ENCODE results near the gene TEKT1. TPM values are rescaled to one million over a fixed set of nuclear protein-coding genes. Genes with fewer than 3 reads are reported as not detected.
A peak's percentile ranks its signal among the peaks of the same experiment; 100 is the strongest.
"Not testable (repeated sequence)": the region's sequence is repeated elsewhere in the genome, so short reads cannot be mapped to it uniquely, and the experiment has no call there.

The TEKT1 gene
- 0.27 TPM for total RNA-seq

- peak; percentile 48 to 90 (median 87) for DNase-seq (ENCODE audit: low read depth in 2 of 3, low spot score in 2 of 3)
Measured at GRCh38 chr17:6831661-6832263, at the start of gene TEKT1. TSS of gene TEKT1 (minus strand) at chr17:6831729. CDS start at chr17:6830376, 1,353 bp downstream.

DNA sequence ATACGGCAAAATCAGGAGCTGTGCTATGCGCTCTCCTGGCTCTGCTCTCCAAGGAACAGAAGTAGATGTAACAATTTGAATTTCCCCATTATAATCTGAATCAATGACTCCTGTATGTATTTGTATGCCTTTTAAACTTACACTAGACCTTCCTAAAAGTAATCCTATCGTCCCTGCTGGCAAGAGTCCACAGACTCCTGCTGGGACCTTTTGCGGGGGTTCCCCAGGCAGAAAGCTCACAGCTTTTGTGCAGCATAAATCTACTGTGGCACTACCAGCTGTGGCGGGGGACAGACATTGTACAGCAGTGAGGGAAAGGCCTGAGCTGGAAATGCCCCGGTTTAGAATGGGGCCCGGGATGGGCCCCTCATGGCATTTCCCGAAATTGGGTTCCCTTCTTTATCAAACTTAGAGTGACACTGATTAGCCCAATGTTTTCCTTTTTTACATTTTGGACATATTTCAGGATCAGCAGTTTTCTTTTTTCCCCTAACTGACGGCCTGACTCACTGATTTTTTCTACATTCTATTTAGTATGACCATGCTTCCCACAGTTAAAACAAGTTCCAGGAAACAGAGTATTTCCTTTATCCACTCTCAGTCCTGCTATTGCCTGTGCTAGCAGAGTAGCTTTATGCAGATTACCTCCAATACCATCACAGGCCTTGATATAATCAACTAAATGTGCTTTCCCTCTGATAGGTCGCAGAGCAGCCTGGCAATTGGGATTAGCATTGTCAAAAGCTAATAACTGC, 47.9 kb upstream of the TEKT1 start:
- peak in 1 of 3 donors; percentile 12 for DNase-seq (ENCODE audit: low read depth in 2 of 3, low spot score in 2 of 3)

- DNase-seq (ENCODE audit: low read depth in 2 of 3, low spot score in 2 of 3) = not testable (repeated sequence)
Measured at GRCh38 chr17:6875276-6875675, 43.7 kb upstream of the TEKT1 start.

DNA sequence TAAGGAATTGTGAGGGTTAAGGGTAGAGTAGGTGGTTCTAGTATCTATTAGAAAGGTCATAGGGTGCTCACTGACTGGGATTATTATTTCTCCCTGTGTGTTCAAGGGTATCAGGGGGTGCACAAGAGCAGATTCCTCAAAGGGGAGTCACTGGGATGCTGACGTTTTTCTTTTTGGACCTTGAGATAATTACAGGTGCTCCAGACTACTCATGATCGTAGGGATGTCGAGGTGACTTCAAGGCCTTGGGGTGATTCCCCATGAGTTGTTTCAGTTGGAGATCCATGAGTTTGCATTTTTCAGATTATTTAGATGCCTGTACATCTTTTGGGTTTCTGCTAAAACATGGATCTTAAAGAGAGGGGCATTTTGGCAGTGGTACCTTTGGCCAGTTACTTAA, 41.4 kb upstream of the TEKT1 start:
- DNase-seq (ENCODE audit: low read depth in 2 of 3, low spot score in 2 of 3) = no peak

- no peak for DNase-seq (ENCODE audit: low read depth in 2 of 3, low spot score in 2 of 3)
Measured at GRCh38 chr17:6870841-6871240, 39.3 kb upstream of the TEKT1 start.

DNA sequence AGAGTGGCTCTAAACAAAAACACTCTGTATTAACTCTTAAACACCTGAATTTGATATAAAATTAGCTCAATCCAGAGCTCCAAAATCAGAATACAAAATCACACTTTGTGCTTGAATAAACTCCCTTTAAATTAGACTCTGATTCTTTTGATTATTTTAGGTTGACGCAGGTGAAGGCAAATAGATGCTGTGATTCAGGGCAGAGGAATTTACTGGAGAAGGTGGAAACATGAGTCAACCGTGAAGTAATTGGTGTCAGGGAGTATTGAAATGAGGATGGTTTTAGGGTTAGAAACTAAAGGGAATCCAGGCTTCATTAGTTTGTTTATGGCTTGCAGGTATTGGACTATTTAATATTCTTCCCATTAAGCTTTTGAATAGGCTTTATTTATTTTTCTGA, 37.1 kb upstream of the TEKT1 start:
- no peak for DNase-seq (ENCODE audit: low read depth in 2 of 3, low spot score in 2 of 3)

GRCh38 chr17:6867849-6868248, 36.3 kb upstream of the TEKT1 start:
- no peak for DNase-seq (ENCODE audit: low read depth in 2 of 3, low spot score in 2 of 3)

GRCh38 chr17:6862825-6863224, 31.3 kb upstream of the TEKT1 start:
- DNase-seq (ENCODE audit: low read depth in 2 of 3, low spot score in 2 of 3) = no peak

DNA sequence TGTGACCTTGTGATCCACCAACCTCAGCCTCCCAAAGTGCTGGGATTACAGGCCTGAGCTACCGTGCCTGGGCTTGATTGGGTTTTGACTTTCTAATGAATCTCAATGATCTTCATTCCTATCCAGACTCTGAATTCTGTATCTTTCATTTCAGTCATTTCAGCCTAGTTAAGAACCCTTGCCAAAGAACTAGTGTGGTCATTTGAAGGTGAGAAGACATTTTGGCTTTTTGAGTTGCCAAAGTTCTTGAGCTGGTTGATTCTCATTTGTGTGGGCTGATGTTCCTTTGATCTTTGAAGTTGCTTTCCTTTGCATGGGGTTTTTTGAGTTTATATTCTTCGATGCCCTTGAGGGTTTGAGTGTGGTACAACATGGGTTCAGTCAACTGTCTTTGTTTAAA, 30.6 kb upstream of the TEKT1 start:
- no peak for DNase-seq (ENCODE audit: low read depth in 2 of 3, low spot score in 2 of 3)

- no peak for DNase-seq (ENCODE audit: low read depth in 2 of 3, low spot score in 2 of 3)
Measured at GRCh38 chr17:6857904-6858303, 26.4 kb upstream of the TEKT1 start.

GRCh38 chr17:6857336-6857735, 25.8 kb upstream of the TEKT1 start:
- no peak for DNase-seq (ENCODE audit: low read depth in 2 of 3, low spot score in 2 of 3)

DNA sequence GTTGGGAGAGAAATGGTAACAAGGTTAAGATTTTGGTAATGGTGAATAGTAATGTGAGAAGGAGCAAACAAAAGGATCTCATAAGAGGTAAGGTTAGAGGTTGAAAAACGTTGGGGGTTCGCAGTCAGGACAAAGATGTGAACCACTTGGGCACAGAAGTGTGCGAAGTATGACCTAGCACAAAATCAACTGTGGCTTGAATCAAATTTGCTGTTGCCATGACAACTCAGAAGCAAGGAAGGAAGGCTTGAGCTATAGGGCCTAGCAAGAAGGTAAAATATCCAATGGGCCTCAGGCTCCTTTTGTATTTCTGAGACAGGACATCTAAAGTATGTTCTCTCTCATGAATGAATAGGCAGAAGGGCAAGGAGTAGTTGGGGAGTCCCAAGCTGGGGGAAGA, 24.5 kb upstream of the TEKT1 start:
- DNase-seq (ENCODE audit: low read depth in 2 of 3, low spot score in 2 of 3) = peak in 1 of 3 donors; percentile 50

DNA sequence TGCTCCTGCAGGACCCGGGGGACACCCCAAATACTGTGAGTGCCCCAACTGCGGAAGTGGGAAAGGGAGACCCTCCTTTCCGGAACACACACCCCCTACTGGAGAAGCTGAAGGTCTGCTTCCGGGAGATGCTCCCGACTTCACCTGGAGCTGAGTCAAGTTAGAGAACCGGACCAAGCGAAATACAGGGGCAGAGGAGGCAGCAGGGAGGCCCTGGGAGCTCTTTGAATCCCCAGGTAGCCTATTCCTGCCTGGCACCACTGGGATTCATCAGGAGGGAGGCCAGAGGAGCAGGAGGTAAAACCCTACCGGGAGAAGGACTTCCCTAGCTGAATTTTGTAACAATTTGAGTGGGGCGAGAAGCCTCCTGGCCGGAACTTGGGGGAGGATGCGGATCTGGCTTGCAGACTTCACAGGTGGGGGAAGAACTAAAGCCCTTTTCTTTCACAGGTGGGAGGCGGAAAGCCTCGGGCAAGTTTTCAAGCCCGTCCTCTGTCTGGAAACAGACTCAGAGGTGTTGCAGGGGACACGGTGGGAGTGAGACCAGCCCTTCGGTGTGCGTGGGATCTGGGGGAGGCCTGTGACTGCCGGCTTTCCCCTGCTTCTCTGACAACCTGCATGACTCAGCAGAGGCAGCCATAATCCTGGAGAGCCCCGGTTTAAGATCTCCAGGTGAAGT, 22.4 kb upstream of the TEKT1 start:
- peak in 1 of 3 donors; percentile 12 for DNase-seq (ENCODE audit: low read depth in 2 of 3, low spot score in 2 of 3)

DNA sequence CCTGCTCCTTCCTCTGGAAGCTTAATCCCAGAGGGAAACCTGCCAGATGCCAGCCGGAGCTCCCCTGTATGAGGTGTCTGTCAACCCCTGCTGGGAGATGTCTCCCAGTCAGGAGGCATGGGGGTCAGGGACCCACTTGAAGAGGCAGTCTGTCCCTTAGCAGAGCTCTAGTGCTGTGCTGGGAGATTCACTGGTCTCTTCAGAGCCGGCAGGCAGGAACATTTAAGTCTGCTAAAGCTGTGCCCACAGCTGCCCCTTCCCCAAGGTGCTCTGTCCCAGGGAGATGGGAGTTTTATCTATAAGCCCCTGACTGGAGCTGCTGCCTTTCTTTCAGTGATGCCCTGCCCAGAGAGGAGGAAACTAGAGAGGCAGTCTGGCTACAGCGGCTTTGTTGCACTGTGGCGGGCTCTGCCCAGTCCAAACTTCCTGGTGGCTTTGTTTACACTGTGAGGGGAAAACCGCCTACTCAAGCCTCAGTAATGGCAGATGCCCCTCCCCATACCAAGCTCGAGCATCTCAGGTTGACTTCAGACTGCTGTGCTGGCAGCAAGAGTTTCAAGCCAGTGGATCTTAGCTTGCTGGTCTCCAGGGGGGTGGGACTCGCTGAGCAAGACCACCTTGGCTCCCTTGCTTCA, 17.1 kb upstream of the TEKT1 start:
- DNase-seq (ENCODE audit: low read depth in 2 of 3, low spot score in 2 of 3) = not testable (repeated sequence)

GRCh38 chr17:6846138-6846537, 14.6 kb upstream of the TEKT1 start:
- peak in 1 of 3 donors; percentile 29 for DNase-seq (ENCODE audit: low read depth in 2 of 3, low spot score in 2 of 3)

DNA sequence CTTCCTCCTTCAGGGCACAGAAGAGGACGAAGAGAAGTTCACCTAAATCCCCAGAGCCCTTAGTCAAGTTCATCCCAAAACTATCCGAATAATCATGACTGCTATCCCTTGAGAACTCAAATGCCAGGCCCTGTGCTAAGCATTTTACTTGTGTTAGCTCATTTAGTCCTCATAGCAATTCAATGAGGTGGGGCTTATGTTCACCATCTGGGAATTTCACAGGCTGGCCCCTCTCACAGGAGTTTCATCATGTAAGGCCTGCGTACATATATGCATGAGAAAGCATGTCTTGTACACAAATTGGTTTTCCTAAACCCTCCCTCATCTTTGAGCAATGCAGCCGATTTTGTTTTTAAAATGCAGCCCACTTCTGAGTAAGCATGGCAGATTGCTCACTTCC, 12.9 kb upstream of the TEKT1 start:
- DNase-seq (ENCODE audit: low read depth in 2 of 3, low spot score in 2 of 3) = not testable (repeated sequence)

GRCh38 chr17:6843241-6843880, 11.8 kb upstream of the TEKT1 start:
- peak in 2 of 3 donors; percentile 48 to 77 for DNase-seq (ENCODE audit: low read depth in 2 of 3, low spot score in 2 of 3)

GRCh38 chr17:6841769-6842168, 10.2 kb upstream of the TEKT1 start:
- not testable (repeated sequence) for DNase-seq (ENCODE audit: low read depth in 2 of 3, low spot score in 2 of 3)

DNA sequence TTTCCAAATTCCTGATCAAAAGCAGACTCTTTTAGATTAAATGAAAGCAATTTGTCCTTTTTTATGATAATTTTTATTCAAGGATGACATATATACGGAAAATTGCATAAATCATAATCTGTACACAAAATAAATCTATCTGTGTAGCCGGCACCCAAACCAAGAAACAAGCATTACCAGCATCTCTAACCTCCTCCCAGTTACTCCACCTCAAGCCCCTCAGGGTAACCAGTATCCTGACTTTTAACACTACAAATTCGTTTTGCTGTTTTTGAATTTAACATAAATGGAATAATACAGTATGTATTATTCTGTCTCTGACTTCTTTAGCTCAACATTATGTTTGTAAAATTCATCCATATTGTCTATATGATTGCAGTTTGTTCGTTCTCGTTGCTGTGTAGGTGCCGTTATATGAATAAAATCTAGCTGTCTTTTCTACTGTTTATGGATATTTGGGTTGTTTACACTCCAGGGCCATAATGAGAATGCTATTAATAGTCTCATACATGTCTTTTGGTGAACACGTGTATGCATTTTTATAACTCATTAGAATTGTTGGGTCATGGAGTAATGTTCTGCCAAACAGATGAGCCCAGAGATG, 1.0 kb downstream of the TEKT1 start:
- no peak for DNase-seq (ENCODE audit: low read depth in 2 of 3, low spot score in 2 of 3)

- no peak for DNase-seq (ENCODE audit: low read depth in 2 of 3, low spot score in 2 of 3)
Measured at GRCh38 chr17:6823011-6823442, 8.5 kb downstream of the TEKT1 start.
